Upper lobe of left lung (tissue), 4 donors: ENCODE results near the gene STAG1.

ENCODE experiments used
- POLR2A ChIP-seq, 4 donors: fragments of 450-650 bp; IDR thresholded peaks; one replicate each; pipeline ENCODE4 v1.5.1; 2016 to 2017; ENCODE audit warnings: antibody characterized with exemption in 4 of 4, mild to moderate bottlenecking in 2 of 4
- POLR2AphosphoS5 ChIP-seq, 2 donors: sonication (generic); formaldehyde crosslinking; IDR thresholded peaks; one replicate each; pipeline ENCODE4 v1.5.1; 2017; ENCODE audit warnings: antibody characterized with exemption in 2 of 2
- TF ChIP-seq, protein P1 (sequence below), 6 experiments: fragments of 450-650 bp in 4 of 6; fragments of 200-600 bp in 2 of 6; sonication (generic) in 2 of 6; IDR thresholded peaks; one replicate each; pipeline ENCODE4 v1.5.1; 2016 to 2019; ENCODE audit warnings: antibody characterized with exemption in 6 of 6

DNA sequence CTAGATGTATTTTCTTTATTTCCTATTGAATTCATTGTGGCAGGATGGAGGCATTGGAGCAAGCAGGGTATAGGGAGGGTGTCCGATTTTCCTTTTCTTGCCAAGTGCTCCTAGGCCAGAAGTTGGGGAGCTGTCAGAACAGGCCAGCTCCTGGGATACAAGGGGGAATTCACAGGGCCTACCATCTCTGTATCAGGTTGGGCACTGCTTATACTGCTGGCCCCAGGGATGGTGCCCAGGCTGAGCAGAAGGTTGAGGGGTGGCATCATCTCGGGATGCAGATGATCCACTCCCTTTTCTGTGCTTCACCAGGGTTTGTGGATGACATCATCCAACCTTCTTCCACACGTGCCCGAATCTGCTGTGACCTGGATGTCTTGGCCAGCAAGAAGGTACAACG, 422.6 kb downstream of the STAG1 start:
- TF ChIP-seq POLR2AphosphoS5 (IDR thresholded peaks at IDR 0.05) (no peak), POLR2A (IDR thresholded peaks at IDR 0.05) (no peak)
- TF ChIP-seq, protein P1, sequence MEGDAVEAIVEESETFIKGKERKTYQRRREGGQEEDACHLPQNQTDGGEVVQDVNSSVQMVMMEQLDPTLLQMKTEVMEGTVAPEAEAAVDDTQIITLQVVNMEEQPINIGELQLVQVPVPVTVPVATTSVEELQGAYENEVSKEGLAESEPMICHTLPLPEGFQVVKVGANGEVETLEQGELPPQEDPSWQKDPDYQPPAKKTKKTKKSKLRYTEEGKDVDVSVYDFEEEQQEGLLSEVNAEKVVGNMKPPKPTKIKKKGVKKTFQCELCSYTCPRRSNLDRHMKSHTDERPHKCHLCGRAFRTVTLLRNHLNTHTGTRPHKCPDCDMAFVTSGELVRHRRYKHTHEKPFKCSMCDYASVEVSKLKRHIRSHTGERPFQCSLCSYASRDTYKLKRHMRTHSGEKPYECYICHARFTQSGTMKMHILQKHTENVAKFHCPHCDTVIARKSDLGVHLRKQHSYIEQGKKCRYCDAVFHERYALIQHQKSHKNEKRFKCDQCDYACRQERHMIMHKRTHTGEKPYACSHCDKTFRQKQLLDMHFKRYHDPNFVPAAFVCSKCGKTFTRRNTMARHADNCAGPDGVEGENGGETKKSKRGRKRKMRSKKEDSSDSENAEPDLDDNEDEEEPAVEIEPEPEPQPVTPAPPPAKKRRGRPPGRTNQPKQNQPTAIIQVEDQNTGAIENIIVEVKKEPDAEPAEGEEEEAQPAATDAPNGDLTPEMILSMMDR (IDR thresholded peaks at IDR 0.05), result no peak
